Epidermal melanocyte (primary cell): ENCODE measurements around the gene METTL16.

ENCODE experiments used
- DNase-seq: peaks from one replicate; pipeline ENCODE4 v3.0.0; 2011; ENCODE audit warnings: low spot score; ENCODE audit not compliant: insufficient read length

Gene METTL16

GRCh38 chr17:2416010-2416734, 95.5 kb downstream of the METTL16 start:
- DNase-seq = peak; percentile 94

DNA sequence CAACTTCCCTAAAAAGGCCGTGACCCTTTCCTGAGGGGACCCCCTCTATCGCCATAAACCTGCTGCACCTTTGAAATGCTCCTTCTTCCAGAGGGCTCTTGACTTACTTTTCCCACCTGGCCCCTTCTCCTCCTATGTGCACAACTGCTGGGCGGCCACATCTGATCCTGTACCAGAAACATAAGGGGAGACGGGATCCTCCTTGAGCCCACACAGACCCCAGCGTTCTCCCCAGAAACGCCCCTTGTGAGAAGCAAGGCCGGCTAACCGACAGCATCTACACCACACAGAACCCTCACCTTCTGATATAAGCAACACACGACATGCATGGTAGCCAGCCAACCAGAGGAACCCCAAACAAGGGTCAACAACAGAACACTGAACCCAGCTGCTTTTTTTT, 96.6 kb downstream of the METTL16 start:
- DNase-seq = no peak

DNA sequence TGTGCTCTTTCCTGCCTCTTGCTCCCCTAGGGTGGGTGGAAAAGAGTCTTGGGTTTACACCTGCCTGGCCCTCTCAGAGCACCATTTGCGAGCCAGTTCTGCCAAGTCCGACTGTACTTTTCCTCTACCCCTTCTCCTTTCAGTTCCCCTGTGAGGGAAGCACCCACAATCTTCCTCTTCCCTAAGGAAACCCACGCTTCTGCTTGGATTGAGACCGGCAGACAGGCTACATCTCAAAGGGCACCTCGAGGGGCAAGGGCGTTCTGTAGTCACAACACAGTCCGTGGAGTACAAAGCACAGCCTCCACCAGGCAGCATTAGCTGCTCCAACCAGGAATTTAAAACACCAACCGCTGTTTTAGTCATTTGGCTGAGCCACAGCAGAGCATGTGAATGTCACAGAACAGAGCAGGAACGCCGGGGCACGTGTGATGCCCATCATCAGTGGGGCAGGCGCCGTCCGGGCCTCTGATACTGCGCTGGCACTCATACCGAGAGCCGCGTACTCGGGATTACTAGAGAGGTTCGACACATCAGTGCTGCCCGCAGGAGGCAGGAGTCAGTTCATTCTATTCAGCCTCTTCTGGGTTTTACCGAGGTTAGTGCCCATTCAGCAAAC, 97.1 kb downstream of the METTL16 start:
- DNase-seq = no peak

DNA sequence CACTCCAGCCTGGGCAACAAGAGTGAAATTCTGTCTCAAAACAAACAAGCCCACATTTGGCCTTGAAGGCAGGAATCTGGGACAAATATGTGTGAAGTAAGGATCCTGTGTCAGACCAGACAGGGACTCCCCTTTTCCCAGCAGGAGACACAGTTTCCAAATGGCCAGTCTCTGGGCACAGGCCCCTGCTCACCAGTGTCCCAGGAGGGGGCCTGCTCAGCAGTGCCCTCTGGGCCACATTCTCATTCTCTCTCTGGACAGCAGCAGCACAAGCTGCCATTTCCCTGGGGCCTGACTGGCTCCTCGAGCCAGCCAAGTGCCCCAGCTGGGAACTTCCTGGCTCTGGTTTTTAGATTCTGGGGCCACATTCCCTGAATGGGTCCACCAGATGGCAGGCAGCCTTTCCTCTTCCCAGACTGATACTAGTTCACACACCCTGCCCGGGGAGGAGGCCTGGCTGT, 99.1 kb downstream of the METTL16 start:
- no peak for DNase-seq

GRCh38 chr17:2410951-2411350, 100.7 kb downstream of the METTL16 start:
- no peak for DNase-seq

GRCh38 chr17:2406903-2407790, 104.5 kb downstream of the METTL16 start:
- peak; percentile 50 for DNase-seq

DNA sequence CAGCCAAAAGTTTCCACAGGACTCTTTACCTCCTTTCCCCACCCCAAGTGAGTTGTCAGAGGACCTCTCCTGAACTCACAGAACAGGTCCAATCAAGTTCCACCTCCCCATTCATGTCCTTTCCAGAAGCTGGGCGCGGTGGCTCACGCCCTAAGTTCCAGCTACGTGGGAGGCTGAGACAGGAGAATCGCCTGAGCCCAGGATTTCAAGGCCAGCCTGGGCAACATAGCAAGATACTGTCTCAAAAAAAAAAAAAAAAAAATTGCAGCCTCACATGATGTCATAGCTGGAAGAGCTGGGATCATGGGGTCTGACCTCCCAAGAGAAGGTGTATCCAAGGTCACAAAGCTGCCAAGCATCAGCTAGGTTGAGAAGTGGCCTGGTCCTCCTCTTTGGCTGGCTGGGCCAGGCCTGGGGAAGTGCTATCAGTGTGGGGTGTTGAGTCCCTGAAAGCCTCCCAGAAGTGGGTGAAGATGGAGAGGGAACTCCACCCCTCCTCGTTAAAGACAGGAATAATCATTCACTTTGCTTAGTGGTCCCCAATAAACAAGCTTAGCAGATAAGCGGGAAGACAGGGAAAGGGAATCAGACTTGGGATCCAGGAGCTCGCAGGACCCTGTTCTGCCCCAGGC, 105.3 kb downstream of the METTL16 start:
- no peak for DNase-seq

DNA sequence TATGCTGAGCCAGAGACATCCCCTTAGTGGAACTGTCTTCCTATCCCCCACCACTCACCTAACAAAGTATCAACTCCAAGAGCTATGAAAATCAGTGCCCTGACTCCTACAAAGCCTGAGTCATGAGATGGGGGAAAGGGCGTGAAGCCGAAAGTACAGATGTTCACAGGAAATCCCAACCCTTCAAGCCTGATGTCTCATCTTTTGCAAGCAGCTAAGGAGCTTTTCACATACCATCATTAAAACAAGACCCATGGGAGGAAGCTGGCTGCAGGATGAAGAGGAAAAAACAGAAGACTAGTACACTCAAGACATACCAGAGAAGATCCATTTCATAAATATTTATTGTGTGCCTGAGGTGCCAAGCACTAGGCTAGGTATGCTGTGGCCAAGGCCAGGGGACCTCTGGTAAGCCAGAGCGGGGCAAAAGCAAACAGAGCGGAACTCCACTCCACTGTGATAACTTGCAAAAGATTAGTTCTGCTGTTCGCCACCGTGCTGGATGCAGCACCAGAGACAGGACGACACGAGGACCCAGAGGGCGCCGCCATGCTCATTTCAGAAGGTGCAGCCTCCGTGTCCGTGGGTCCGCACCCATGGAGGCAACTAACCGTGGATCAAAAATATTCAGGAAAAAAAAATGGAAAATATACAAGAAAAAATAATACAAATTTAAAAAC, 106.3 kb downstream of the METTL16 start:
- DNase-seq = no peak

- DNase-seq = no peak
Observed at GRCh38 chr17:2403044-2403443, 108.6 kb downstream of the METTL16 start.

DNA sequence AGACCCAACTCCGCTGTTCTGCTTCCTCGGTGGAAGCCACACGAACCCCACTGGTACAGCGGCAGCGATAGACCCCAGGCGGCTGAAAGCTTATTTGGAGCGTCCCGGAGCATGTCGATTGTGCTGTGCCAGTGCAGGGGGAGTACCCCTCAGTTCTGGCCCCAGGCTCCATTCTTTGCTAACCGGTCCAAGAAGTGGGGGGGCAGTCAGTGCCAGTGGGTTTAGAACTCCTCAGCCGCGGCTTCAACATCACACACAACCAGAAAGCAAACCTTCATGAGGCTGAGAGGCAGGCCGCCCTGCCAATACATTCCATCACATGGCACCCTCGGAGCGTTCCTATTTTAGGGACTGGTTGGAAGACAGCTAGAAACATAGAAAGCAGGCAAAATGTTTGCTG, 109.1 kb downstream of the METTL16 start:
- no peak for DNase-seq

DNA sequence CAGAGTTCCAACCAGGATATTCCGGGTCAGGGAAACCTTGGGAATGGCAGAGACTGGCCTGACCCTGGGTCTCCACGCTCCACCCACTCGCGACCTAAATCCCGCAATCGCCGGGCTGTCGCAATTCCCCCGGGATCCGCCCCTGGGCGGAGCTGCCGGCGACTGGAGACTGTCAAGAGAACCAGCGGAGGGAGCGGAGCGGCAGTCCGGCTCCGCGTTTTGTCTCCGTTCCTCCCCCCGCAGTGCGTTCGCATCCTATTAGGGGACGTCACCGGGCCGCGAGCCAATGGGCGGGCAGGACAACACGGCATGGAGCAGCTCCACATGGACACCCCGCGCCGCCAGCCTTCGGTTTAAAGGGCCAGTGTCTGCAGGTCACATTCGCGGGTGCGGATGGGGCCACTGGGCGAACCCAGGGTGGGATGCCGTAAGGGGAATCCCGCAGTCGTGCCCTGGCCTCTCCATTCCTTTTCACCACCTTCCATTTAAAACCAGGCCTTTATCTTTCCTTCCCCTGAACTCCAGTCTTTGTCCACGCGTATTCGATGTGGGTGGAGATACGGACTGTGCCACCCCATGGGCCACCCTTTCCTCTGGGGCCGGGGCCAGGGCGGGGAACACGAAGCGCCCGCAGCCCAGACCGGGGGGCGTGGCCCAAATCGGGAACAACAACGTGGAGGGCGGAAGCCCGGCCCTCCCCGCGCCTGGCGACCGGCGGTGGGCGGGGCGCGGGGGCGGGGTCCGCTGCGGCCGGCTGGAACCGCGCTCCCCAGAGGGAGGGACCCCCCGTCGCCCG, 110.1 kb downstream of the METTL16 start:
- DNase-seq = peak; percentile 92

DNA sequence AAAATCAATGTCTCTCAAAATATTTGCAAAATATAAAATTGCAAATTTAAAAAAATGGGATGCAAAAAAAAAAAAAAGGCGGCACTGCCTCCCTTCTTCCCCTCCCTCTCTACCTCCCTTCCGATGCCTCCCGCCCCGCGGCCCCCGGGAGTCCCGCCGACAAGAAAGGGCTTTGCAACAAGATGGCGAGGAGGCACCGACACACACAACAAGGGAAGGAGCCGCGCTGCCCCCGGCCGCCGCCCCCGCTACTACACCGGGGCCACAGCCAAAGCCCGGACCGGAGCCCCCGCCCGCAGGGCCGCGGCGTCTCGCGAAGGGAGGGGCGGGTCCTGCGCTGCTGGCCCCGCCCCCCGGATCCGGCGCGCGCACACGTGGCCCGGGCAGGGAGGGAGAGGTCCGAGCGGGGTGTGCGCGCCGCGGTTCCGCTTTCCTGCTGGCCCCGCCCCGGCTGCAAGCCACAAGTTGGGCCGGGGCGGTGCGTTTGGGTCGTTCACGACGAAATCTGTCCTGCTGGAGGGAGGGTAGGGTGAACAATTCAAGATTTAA, 110.7 kb downstream of the METTL16 start, which contains the start of gene MNT:
Gene MNT, minus strand, starts transcription at position 184 of the 549 bp plus-strand sequence. CDS start 348 bp downstream, outside the sequence.
- peak; percentile 87 for DNase-seq

DNA sequence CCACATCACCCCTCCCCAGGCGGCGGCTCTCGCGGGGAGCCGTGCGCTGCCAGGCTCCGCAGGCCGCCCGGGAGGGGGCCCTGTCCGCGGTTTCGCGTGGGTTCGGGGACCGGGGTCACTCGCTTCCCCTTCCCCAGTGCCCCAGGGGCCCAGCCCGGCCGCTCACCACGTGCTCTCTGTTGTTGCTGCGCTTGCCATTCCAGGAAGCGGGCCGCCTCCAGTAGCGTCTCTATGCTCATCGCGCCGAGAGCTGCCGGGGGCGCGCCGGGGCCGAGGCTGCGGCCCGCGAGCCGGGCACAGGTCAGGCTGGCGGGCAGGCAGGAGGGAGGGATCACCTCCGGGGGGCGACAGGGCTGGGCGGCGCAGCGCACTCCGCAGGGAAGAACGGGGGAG, 111.2 kb downstream of the METTL16 start:
- no peak for DNase-seq

- DNase-seq = peak; percentile 96
Observed at GRCh38 chr17:2399572-2400473, 111.9 kb downstream of the METTL16 start.

DNA sequence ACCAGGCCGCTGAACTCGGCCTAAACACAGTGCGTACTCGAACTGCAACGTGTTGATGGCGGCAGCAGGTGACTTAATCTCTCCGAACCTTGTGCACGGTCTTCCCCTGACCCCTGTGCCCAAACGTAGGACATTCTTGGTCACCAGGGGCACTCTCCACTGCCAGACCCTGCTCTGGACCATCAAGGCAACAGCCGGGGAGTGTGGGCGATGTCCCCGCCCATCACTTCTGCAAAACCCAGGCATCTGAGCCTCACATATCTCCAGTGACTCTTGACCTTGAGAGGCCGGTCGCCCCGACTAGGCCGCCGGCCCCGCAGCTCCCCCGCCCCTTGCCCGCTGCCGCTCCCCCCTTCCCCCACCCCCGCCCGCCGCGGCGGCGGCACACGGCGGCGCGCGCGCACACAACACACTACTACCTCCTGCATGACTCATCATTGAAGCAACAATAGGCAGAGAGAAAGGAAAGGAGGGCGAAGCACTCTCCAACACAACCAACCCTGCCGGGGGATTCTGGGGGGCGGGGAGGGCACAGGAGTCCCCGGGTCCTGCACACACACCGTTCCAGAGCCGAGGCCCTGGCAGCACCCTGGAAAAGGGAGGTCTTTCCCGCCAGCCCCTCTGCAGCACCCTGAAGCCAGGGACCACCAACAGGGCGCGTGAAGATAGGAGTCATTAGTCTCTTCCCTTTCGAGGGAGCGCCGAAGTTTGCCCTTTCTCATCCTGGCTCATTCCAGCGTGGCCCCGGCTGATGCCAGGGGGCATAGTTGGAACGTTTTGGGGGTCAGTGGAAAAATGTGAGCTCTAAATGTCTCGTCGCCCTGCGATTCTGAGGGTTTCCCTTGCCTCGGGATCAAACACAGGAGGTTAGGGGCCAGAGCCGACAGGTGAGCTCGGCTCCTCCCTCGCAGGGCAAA, 112.8 kb downstream of the METTL16 start:
- no peak for DNase-seq

GRCh38 chr17:2398182-2398581, 113.5 kb downstream of the METTL16 start:
- DNase-seq = no peak
